K562 (cell line): ENCODE data around the gene HOXC10. TPM values are rescaled to one million over a fixed set of nuclear protein-coding genes. Genes with fewer than 3 reads are reported as not detected.

ENCODE experiments used
- ATAC-seq: fragments of 200-7000 bp; cut with Tn5 transposase; 3 replicates; pipeline ENCODE4 v1.9.1; 2020; ENCODE audit warnings: moderate library complexity
- BruUV-seq: library from RNA; stranded (reverse); fragments of 400-500 nt; replicated peaks from 2 replicates; lab custom pipeline; 2021; lab: Mats Ljungman, UMichigan
- CTCF ChIA-PET: fragments of 300-600 bp; formaldehyde crosslinking; extraction: SDS; loops from one replicate; lab custom pipeline; 2021; ENCODE audit warnings: low intra/inter-chr PET ratio; lab: Yijun Ruan, JAX
- POLR2A ChIA-PET: fragments of 300-600, 350-650 bp; sonication (Branson Sonifier 250); formaldehyde crosslinking; extraction: SDS; loops from one replicate; lab custom pipeline; 2021; ENCODE audit warnings: antibody characterized with exemption, inconsistent platforms; lab: Yijun Ruan, JAX
- DNase-seq, 4 experiments: peaks; one replicate each; pipeline versions ENCODE4 v3.0.0 to v3.0.0-alpha.2; 2011 to 2018; ENCODE audit warnings: low spot score in 3 of 4, mixed read lengths in 3 of 4; ENCODE audit errors: extremely low read depth in 1 of 4
- FAIRE-seq: peaks from 2 replicates; lab custom pipeline; 2011; peaks lifted over from hg19 to GRCh38; lab: Jason Lieb, UNC
- H2AFZ ChIP-seq: 2 replicates; pipeline ENCODE4 v1.6.0; 2011; ENCODE audit warnings: low read depth, low read length, control low read depth, inconsistent platforms
- H3K27ac ChIP-seq: fragments of 200-600 bp; 3 replicates; pipeline ENCODE4 v1.8.0; 2011; ENCODE audit warnings: low read depth, mild to moderate bottlenecking, control low read depth, inconsistent platforms, low read length, moderate library complexity, mixed read lengths; ENCODE audit errors: extremely low read depth
- H3K27me3 ChIP-seq, 2 experiments: fragments of 300-600 bp in 1 of 2; 2 replicates in 1 of 2; 3 replicates in 1 of 2; pipeline versions ENCODE4 v1.6.0 to v1.8.0; 2011; ENCODE audit warnings: inconsistent platforms in 2 of 2, low read length in 2 of 2, mild to moderate bottlenecking in 1 of 2, mixed read lengths in 1 of 2, moderate library complexity in 1 of 2; ENCODE audit not compliant: control insufficient read depth in 2 of 2, insufficient read depth in 2 of 2
- H3K36me3 ChIP-seq: fragments of 300-600 bp; 3 replicates; pipeline ENCODE4 v1.8.0; 2011; ENCODE audit warnings: mild to moderate bottlenecking, low read length, inconsistent platforms; ENCODE audit not compliant: control insufficient read depth, insufficient read depth
- H3K4me1 ChIP-seq, 2 experiments: fragments of 200-600 bp in 1 of 2; replicated peaks in 1 of 2; 2 replicates in 1 of 2; 3 replicates in 1 of 2; pipeline versions ENCODE4 v1.5.1 to v1.8.0; 2011; ENCODE audit warnings: inconsistent platforms in 2 of 2, low read length in 2 of 2, mild to moderate bottlenecking in 1 of 2, mixed read lengths in 1 of 2, moderate library complexity in 1 of 2; ENCODE audit not compliant: control insufficient read depth in 2 of 2, insufficient read depth in 2 of 2
- H3K4me2 ChIP-seq: 2 replicates; pipeline ENCODE4 v1.6.1; 2011; ENCODE audit warnings: low read length, control low read depth, inconsistent platforms, mixed read lengths; ENCODE audit not compliant: insufficient read depth
- H3K4me3 ChIP-seq: fragments of 200-600 bp; sonication (generic), shearing (Covaris generic); 2 replicates; pipeline ENCODE4 v1.5.1; 2016; ENCODE audit warnings: control low read depth, inconsistent platforms
- H3K79me2 ChIP-seq: fragments of 200-600 bp; 3 replicates; pipeline ENCODE4 v1.8.0; 2011; ENCODE audit warnings: low read length, inconsistent platforms; ENCODE audit not compliant: control insufficient read depth, insufficient read depth
- H3K9ac ChIP-seq, 2 experiments: 2 replicates each; pipeline versions ENCODE4 v1.6.0 to v1.6.1; 2011; ENCODE audit warnings: low read depth in 2 of 2, low read length in 2 of 2, control low read depth in 1 of 2, inconsistent platforms in 1 of 2, mild to moderate bottlenecking in 1 of 2, mixed read lengths in 1 of 2; ENCODE audit not compliant: insufficient read depth in 1 of 2
- H3K9me1 ChIP-seq: one replicate; pipeline ENCODE4 v1.6.0; 2011; ENCODE audit warnings: inconsistent platforms, mild to moderate bottlenecking, low read length, moderate library complexity; ENCODE audit not compliant: control insufficient read depth, insufficient read depth
- H3K9me3 ChIP-seq: replicated peaks from 2 replicates; pipeline ENCODE4 v1.5.1; 2011; ENCODE audit warnings: low read depth, low read length, inconsistent platforms; ENCODE audit not compliant: control insufficient read depth, insufficient read depth
- H4K20me1 ChIP-seq: replicated peaks from 2 replicates; pipeline ENCODE4 v1.6.1; 2011; ENCODE audit warnings: low read length, inconsistent platforms, mixed read lengths; ENCODE audit not compliant: control insufficient read depth, insufficient read depth
- CBX2 ChIP-seq: fragments of 200-600 bp; sonication (generic); IDR thresholded peaks from one replicate; pipeline ENCODE4 v1.6.1; 2012; ENCODE audit warnings: mild to moderate bottlenecking, low read length, inconsistent platforms; ENCODE audit not compliant: insufficient read depth, poor library complexity, severe bottlenecking
- EGR1 ChIP-seq: fragments of 450-650 bp; conservative IDR thresholded peaks from 2 replicates; pipeline ENCODE4 v1.6.1; 2017; ENCODE audit warnings: mild to moderate bottlenecking
- ESRRA ChIP-seq: fragments of 450-650 bp; IDR thresholded peaks from 2 replicates; pipeline ENCODE4 v1.6.1; 2014; ENCODE audit warnings: low read depth, mild to moderate bottlenecking, moderate library complexity, borderline replicate concordance
- POLR2AphosphoS2 ChIP-seq: IDR thresholded peaks from 2 replicates; pipeline ENCODE4 v1.6.1; 2012; ENCODE audit warnings: low read length, improper control_type of control experiment
- SRF ChIP-seq, 2 experiments: fragments of 250-450, 450-650 bp in 1 of 2; sonication (Bioruptor Pico) in 1 of 2; sonication (generic) in 1 of 2; formaldehyde crosslinking; IDR thresholded peaks; 2 replicates each; pipeline versions ENCODE4 v1.5.0 to v1.5.1; 2020 to 2022; ENCODE audit warnings: mild to moderate bottlenecking in 1 of 2, missing genetic modification reagents in 1 of 2
- ZBTB9 ChIP-seq: fragments of 450-650 bp; formaldehyde crosslinking; IDR thresholded peaks from 2 replicates; pipeline ENCODE4 v1.4.0; 2020; ENCODE audit warnings: mild to moderate bottlenecking, moderate library complexity
- ZNF512 ChIP-seq: IDR thresholded peaks from 2 replicates; pipeline ENCODE4 v1.6.1; 2016; ENCODE audit warnings: missing genetic modification characterization, missing compliant biosample characterization
- WGBS: fragments of 100-300 bp; shearing (Covaris generic); methylation state at CpG from one replicate; pipeline ENCODE4 v1.1.6; 2016; ENCODE audit warnings: low coverage, mixed read lengths; ENCODE audit not compliant: insufficient coverage; ENCODE audit errors: missing lambda C conversion rate; 5-methylcytosine and 5-hydroxymethylcytosine counted together
- in situ Hi-C: fragments of 300-500 bp; cut with MboI; formaldehyde crosslinking; loops from 4 replicates; pipeline ENCODE4 v1.15.0; 2018; ENCODE audit warnings: inconsistent platforms, mixed read lengths
- intact Hi-C: fragments of 100-400 bp; cut with micrococcal nuclease; formaldehyde crosslinking; loops from 2 replicates; pipeline ENCODE4 v1.14.2; 2022
- polyA plus RNA-seq, 8 experiments: library from polyadenylated mRNA; depleted of rRNA in 4 of 8; stranded (reverse) in 5 of 8; unstranded in 3 of 8; fragments of >200 nt; fragmentation: Nextera tagmentation in 2 of 8; fragmentation: Illumina TruSeq in 1 of 8; extraction: Ambion mirVana in 2 of 8; extraction: Trizol in 1 of 8; gene quantifications; 2 replicates each; pipeline versions ENCODE4 v1.2.1 to v1.2.3, GENCODE V29; 2011 to 2014; ENCODE audit warnings: inconsistent platforms in 1 of 8, missing spikeins in 1 of 8
- total RNA-seq, 7 experiments: library from RNA; depleted of rRNA in 6 of 7; stranded (reverse); fragments of >200 nt in 6 of 7; fragmentation: Illumina TruSeq in 2 of 7; extraction: Trizol in 2 of 7; gene quantifications; 2 replicates each; pipeline versions ENCODE4 v1.2.1 to v1.2.3, GENCODE V29; 2011 to 2021; ENCODE audit warnings: low replicate concordance in 1 of 7

HOXC10 gene
- total and polyA plus RNA-seq, 9 of the 15 experiments (the other 6 are each of a cell fraction or from before 2014, with no cell fraction given): 0.13 to 0.77 (median 0.35) TPM; not detected in 2

GRCh38 chr12:53965281-53966084 lies 19.5 kb upstream of the HOXC10 start:
- FAIRE-seq: no peak
- CTCF ChIA-PET: no interaction called here
- WGBS: 7% methylated on average over 16 of the region's 18 CpGs

More at GRCh38 chr12:53965281-53966084, 19.5 kb upstream of the HOXC10 start:
- H4K20me1 ChIP-seq: no peaks in the 10 kb centered on the region; the same call in 1 of the 2 replicates
- H3K27me3 ChIP-seq: peaks cover 78 to 82% of the 10 kb centered on the region in 2 experiments
- no peak for DNase-seq
- POLR2A ChIA-PET: interaction anchor here (0.6 to 1.6 kb wide), 5 partner anchors 11 to 1068 kb away, joined by 3 read pairs; no protein-coding TSS in a partner anchor
- 0 out of 3 replicates have a peak, but pooled peaks have one; percentile 29 for ATAC-seq
- no peaks in the 10 kb centered on the region for H3K9me1 ChIP-seq
- no peak overlapping the region for H3K4me3 ChIP-seq
- no peaks in the 10 kb centered on the region for H3K9me3 ChIP-seq
- BruUV-seq: no TSS peak
- H3K27ac ChIP-seq: no peak overlapping the region
- peaks cover 0 to 23% of the 10 kb centered on the region in 2 experiments; a peak in 4 of 5 replicates for H3K4me1 ChIP-seq
- H3K36me3 ChIP-seq: no peaks in the 10 kb centered on the region
- no peak overlapping the region for H3K9ac ChIP-seq
- in situ Hi-C loops (no loop called here), intact Hi-C loops (no loop called here)
- H3K4me2 ChIP-seq: no peak overlapping the region
- TF ChIP-seq ESRRA (peak; percentile 42; the same call in 1 of the 2 replicates), CBX2 (peak; percentile 61), SRF (CRISPR knock-in tag; IDR thresholded peaks at IDR 0.05) (peak in 1 of 2 experiments; percentile 76; a peak in 1 of 4 replicates), ZNF512 (tag) (peak; percentile 90), POLR2AphosphoS2 (no peak), EGR1 (0 out of 2 replicates have a peak, but pooled peaks have one; percentile 7), ZBTB9 (no peak)
- H2AFZ ChIP-seq: no peak overlapping the region
- H3K79me2 ChIP-seq: no peaks in the 10 kb centered on the region
